HG02840 (cell line): ENCODE measurements around the gene DAP3.
"Not testable (repeated sequence)": the region's sequence is repeated elsewhere in the genome, so short reads cannot be mapped to it uniquely, and the experiment has no call there.

ENCODE experiments used
- ATAC-seq: cut with Tn5 transposase; IDR thresholded peaks from one replicate; pipeline ENCODE4 v1.9.1; 2021; ENCODE audit warnings: mild to moderate bottlenecking, moderate library complexity, moderate number of reproducible peaks; ENCODE audit not compliant: unreplicated experiment, low FRiP score

Gene DAP3

DNA sequence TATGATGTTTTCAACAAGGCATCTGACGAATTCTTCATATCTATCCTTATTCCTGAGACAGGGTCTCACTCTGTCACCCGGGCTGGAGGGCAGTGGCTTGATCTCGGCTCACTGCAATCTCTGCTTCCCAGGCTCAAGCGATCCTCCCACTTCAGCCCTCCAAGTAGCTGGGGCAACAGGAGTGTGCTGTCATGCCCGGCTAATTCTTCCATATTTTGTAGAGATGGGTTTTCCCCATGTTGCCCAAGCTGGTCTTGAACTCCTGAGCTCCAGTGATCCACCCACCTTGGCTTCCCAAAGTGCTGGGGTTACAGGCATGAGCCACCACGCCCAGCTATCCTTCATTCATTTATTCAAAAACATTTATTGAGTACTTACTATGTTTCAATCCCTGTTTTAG lies 8.4 kb upstream of the DAP3 start:
- no peak for ATAC-seq

DNA sequence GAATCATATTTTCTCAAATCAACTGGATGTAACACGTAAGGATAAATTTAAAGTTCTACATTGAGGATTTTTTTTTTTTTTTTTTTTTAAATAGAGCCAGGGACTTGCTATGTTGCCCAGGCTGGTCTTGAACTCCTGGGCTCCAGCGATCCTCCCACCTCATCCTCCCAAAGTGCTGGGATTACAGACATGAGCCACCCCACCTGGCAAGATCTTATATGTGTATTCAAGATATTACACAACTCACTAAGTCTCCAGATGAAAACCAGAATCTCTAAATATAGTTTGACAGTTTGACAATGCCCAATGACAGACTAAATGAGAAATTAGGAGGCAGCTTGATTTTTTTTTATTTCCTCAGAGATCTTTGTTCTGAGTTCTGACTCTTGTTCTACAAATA lies 7.1 kb upstream of the DAP3 start:
- no peak for ATAC-seq

DNA sequence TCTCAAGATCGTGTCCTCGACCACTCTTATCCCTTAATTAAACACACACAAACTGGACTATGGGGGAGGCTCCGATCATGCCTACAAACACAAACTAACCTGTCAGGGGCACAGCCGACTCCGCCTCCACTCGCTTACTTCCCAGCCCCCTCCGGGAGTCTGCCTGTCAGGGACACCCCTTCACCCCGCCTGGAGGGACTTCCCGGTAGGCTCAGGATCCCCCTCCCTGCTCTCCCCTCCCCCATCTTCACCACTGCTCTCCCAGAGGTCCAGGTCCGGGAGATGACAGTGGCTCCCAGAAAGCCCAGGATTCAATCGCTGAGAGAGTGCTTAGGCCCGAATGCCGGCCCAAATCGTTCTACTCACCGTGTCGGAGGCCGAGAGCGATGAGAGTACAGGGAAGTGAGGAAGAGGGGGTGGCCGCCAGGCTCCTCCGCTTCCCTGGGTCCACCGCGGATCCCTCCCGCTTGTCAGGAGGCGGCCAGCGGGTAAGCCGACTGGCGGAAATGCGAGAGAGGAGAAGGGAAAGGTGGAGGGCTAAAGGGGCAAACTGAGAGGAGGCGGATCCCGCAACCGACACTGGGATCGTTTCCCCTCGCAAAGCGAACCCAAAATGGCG lies 1.1 kb upstream of the DAP3 start:
- ATAC-seq, result peak; percentile 16

DNA sequence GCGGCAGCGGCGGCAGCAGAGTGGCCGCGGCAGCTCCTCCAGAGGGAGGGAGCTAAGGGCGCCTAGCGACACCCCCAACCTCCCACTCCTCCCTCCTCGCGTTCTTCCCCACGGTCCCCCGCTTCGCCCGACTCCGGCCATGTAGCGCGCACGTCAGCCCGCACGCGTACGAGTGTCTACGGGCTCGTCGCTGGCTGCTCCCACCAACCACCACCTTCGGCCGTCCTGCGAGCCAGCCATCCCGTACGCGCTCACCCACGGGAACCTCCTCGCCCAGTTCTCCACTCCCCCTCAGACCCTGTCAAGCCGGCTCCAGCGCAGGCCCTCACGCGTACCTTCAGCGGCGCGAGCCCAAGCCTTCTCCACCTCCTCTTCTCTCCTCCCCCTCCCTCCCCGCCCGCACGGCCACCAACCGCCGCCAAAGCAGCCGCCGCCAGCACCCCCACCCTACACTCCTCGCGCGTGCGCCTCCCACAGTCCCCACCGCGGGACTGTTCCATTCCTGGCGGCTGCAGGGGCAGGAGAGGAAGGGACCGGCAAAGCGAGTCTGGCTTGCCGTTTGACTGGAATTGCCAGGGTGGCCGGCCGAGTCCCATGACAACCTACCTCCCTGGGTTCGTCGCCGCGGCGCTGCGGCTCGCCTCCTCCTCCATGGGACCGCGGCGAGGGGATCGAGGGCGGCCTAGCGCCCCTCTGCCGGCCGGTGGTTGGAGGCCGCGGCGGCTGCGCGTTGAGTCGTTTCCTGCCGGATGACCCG lies 389 bp upstream of the DAP3 start, which contains the start of gene YY1AP1:
YY1AP1 (minus strand) TSS at position 451 of the 757 bp plus-strand sequence. CDS start 8,338 bp downstream, outside the sequence.
- peak; percentile 83 for ATAC-seq

DNA sequence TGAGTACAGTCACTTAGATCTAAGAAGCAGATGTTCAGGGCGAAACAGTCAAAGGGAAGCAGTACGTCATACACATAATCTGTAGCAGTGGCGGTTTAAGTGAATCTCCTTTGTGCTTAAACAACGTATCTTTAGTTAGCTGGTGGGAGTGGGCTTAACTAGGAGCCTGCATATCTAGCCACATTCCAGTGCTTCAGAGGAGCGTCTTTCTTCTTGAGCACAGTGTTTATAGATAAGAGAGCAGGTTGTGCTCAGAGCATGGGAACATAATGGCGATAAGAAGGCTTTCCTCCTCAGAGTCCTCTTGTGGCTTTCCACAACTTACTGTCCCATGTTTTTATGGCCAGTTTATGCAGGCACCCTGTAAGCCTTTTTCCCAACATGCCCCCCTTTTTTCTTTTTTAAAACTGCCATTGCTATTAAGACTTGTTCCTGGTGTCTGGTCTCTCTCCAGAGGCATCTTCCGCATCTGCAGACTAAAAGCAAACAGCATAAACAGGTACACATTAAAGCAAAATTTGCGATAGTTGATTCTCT lies 3.2 kb downstream of the DAP3 start:
- ATAC-seq, result no peak

DNA sequence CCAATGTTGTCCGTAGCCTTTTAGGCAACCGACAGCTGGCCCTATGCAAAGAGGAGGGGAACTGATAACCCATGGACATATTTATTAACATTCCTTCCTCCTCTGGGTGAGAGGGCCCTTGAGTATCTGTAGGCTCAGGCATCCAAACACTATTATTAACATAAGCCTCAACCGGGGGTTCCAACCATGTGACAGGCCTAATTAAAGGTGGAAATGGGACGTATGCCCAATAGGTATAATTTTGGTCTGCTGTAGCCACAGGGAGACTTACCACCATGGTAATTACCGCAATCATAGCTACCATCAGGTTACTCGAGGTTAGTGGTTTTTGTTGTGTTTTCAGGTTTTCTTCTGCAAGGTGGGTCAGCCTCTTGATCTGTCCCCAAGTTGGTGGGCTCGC lies 5.3 kb downstream of the DAP3 start:
- no peak for ATAC-seq

DNA sequence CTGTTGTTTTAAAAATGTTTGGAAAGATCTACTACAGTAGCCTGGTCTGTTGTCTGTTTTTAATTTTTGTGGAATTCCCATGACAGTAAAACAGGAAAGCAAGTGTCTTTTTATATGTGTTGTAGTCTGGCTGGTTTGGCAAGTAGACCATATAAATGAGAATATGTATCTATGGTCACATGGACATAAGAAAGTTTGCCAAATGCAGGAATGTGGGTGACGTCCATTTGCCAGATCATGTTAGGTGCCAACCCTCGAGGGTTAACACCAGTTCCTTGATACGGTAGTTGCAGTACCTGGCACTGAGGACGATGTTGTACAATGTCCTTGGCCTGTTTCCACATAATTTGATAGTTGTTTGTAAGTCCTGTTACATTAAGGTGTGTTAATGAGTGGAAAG lies 6.2 kb downstream of the DAP3 start:
- no peak for ATAC-seq

DNA sequence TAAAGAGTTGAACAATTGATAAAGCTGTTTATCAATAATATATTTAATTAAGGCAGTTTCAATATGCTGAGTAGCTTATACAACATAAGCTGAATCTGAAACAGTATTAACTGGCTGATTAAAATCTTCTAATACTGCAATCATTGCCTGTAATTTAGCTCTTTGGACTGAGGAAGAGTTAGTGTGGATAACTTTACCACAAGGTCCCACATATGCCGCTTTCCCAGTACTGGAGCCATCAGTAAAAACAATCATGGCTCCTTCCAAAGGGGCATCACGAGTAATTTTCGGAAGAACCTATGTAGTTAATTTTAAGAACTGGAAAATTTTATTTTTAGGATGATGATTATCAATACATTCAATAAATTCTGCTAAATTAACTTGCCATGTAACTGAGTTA lies 6.7 kb downstream of the DAP3 start:
- ATAC-seq, result no peak

DNA sequence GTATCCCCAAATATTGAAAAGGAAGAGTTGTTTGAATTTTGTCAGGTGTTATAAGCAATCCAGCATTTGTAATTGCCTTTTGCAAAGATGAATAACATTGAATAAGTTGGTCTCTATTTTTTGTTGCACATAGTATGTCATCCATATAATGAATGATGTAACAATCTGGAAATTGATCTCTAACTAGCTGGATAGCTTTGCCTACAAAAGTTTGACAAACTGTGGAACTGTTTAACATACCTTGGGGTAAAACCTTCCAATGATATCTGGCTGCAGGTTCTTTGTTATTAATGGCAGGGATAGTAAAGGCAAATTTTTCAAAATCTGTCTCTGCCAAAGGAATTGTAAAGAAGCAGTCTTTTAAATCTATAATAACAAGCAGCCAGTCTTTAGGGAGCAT lies 7.6 kb downstream of the DAP3 start:
- ATAC-seq, result no peak

DNA sequence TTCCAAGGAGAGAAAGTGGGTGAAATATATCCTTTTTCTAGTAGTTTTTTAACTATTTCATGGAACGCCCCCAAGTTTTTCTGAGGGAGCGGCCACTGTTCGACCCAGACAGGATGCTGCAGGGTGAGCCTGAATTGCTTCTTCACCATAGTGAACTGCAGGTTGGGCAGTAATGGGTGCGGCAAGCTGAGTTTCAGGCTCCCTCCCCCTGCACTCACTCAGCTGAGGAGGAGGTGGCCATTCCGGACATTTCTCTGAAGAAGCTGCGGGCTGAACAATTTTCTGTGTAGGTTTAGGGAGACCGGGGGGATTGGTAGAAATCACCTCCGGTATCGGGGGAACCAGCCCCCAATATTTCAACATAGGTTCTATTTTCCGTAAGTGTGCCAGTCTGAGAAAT lies 8.2 kb downstream of the DAP3 start:
- no peak for ATAC-seq

DNA sequence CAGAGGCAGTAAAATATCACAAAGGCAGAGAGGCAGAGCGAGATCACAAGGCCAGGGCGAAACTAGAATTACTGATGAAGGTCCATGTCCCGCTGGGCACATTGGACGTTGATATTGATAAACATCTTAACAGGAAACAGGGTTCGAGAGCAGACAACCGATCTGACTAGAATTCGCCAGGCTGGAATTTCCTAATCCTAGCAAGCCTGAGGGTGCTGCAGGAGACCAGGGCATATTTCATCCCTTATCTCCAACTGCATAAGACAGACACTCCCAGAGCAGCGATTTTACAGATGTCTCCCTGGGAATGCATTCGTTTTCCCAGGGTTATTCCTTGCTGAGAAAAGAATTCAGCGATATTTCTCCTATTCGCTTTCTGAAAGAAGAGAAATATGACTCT lies 8.7 kb downstream of the DAP3 start:
- not testable (repeated sequence) for ATAC-seq

DNA sequence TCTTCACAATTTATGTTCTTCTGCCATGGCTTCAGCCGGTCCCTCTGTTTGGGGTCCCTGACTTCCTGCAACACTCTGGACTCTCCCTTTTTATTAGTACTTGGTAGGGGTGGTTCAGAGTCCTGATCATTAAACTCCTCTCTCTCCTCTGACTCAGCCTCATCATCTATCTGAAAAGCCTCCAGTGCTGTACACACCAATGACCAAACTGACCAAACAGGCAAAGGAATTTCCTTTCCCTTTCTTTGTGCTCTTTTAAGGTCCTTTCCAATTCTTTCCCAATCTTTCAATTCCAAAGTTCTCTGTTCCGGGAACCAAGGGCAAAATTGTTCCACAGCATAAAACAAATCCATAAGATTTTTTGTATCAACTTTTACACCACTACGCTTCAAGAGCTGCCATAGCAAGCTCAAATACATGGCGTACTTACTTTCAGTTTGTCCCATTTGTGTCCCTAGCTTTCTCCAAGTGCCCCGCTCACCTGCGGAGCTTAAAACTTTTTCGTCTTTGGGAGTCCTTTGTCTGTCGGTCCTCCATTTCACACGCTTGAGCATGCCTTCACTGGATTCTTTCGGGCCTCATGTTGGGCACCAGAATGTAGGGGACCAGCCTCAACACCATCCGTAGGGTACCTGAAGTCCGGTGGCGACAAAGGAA lies 9.6 kb downstream of the DAP3 start:
- ATAC-seq, result no peak

DNA sequence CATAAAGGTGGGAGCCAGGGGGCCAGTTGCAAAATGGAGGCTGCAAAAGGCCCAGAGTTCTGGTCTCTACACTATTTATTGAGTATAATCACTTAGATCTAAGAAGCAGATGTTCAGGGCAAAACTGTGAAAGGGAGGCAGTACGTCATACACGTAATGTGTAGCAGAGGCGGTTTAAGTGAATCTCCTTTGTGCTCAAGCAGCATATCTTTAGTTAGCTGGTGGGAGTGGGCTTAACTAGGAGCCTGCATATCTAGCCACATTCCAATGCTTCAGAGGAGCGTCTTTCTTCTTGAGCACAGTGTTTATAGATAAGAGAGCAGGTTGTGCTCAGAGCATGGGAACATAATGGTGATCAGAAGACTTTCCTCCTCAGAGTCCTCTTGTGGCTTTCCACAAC lies 10.2 kb downstream of the DAP3 start:
- ATAC-seq, result not testable (repeated sequence)

DNA sequence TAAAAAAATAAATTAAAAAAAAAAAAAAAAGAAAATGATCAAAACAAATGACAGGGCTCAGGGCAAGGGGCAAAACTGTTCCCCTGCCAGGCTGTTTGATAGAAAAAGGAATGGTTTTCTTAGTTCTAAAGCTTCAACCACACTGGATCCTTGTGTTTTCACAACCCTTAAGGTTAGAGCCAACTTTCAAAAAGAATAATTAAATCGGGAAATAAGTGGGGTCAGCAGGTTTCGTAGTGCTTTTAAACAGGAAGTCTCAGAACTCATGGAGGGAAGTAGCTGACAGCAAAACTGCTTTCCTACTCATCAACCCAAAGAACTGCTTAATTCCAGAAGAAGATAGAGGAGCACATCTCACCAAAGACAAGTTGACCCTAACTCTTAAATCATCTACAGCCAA lies 12.8 kb downstream of the DAP3 start:
- not testable (repeated sequence) for ATAC-seq

DNA sequence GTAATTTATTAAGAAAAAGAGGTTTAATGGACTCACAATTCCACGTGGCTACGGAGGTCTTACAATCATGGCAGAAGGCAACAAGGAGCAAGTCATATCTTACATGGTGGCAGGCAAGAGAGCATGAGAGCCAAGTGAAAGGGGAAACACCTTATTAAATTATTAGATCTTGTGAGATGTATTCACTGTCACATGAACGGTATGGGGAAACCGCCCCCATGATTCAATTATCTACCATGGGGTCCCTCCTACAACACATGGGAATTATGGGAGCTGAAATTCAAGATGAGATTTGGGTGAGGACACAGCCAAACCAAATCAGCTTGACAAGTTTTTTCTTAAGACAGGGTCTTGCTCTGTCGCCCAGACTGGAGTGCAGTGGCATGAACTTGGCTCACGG lies 14.3 kb downstream of the DAP3 start:
- no peak for ATAC-seq

DNA sequence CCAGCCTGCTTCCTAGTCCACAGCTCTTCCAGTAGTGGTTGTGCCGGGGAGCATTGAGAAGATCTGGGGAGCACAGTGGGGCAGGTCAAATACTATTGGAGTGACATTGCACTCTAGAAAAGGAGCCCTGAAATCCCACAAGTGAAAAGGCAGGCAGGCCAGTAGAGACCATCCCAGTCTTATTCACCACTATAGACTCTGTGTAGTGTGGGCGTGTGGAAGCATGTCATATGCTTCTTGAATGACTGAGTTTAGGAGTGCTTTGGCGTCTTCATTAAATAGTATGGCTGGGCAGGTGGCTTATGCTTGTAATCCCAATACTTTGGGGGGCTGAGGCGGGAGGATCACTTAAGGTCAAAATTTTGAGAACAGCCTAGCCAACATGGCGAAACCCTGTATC lies 15.5 kb downstream of the DAP3 start:
- ATAC-seq, result not testable (repeated sequence)

DNA sequence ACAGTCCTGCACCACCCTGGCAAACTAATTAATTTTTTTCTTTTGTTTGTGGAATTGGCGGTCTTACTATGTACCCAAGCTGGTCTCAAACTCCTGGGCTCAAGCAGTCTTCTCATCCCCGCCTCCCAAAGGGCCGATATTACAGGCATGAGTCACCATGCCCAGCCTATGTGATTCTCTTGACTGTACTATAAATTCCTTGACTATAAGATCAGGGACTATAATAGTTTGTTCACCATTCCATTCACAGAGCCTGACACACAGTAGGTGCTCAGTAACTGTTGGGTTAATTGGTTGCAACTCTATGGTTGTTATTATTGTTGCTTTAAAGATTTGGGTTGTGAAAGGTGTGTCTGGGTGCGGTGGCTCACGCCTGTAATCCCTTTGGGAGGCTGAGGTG lies 17.2 kb downstream of the DAP3 start:
- no peak for ATAC-seq

DNA sequence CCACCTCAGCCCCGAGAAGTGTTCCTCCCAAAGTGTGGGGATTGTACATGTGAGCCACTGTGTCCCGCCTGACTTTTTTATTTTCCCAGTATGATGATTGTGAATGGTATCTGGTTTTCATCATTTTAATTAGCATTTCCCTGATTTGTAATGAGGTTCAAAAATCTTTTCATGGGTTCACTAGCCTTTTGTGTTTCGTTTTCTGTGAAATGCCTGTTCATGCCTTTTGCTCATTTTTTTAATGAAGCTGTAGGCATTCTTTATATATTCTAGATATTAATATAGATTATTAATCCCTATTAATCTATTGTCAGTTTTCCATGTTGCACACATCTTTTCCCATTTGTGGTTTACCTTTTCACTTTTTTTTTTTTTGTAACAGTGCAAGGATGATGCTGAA lies 20.5 kb downstream of the DAP3 start:
- no peak for ATAC-seq

DNA sequence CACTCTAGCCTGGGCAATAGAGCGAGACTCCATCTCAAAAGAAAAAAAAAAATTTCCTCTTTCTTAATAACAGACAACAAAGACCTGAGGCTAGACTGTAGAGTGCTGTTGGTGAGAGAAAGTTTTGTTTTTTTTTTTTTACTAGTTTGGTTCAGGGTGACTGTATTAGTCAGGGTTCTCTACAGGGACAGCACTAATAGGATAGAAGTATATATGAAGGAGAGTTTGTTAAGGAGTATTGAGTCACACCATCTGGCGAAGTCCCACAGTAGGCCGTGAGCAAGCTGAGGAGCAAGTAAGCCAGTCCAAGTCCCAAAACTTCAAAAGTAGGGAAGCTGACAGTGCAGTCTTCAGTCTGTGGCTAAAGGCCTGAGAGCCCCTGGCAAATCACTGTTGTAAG lies 22.6 kb downstream of the DAP3 start:
- ATAC-seq, result not testable (repeated sequence)

DNA sequence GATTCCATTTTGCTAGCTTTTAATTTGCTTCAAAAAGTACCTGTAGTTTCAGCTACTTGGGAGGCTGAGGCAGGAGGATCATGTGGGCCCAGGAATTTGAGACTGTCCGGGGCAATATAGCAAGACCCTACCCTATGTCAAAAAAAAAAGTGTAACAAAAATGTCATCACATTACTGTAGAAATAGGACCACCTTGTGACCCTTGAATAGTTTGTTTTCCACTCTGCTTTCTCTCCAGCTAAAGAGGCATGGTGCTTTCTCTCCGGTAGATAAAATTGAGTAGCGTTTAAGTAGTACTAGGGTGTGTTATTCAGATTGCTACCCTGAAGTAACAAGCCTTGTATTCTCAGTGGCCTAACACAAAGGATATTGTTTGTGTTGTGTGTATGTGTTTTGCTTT lies 23.7 kb downstream of the DAP3 start:
- not testable (repeated sequence) for ATAC-seq

DNA sequence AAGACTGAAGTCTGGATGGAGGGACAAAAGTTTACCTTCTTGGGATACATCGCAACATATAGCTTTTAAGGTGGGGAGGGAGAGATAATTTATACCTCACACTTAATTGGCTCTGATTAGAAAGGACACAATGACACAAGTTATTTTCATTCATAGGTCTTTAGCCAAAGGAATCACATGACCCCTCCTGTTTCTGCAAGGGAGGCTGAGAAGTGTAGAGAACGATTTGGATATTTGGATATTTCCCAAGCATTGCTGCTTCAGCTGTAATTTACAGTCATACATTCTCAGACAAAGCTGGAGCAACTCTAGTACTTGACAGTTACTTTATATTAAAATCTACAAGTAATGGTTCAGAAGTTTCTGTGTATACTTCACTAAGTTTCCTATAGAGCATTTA lies 24.2 kb downstream of the DAP3 start:
- no peak for ATAC-seq
